HG02885 (cell line): ENCODE measurements around the gene ZNF641.
"Not testable (repeated sequence)": the region's sequence is repeated elsewhere in the genome, so short reads cannot be mapped to it uniquely, and the experiment has no call there.

Experiments used
- ATAC-seq: cut with Tn5 transposase; IDR thresholded peaks from one replicate; pipeline ENCODE4 v1.9.1; 2021; ENCODE audit warnings: mild to moderate bottlenecking; ENCODE audit not compliant: unreplicated experiment, poor library complexity

The ZNF641 gene

DNA sequence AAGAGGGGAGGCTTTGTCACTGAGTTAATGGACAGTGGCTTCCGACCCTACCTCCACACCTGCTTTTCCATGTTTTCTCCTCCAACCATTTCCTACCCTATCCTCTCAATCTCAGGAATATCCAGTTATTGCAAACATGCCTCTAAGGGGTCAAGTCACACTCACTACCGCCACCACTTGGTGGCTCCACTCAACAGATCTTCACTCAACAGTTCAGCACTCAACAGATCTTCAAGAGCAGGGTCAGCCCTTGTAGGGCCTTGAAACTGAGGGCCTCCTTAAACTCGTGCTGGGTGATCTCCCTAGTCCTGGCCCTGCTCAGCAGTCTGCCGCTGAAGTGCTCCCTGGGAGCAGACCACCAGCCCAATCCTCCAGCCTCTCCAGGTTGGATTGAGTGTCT is 14.2 kb downstream of the ZNF641 start:
- ATAC-seq, result no peak

DNA sequence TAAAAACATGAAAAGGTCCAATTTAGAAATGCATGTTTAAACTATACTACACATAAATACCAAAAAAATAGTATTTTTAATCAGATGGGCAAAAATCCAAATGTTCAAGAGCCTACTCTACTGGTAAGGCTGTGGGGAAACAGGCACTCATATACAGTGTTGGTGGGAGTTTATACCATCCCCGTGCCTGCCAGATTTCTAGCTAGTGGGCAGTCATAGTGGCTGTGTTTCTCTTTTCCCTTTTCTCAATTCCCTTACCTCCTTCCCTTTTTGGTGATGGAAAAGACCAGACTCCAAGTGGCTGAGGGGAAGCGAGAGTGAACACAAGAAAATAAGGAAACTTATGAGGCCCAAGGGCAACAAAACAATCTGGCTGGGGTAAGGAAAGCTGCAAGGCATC is 14.7 kb downstream of the ZNF641 start:
- ATAC-seq, result no peak

DNA sequence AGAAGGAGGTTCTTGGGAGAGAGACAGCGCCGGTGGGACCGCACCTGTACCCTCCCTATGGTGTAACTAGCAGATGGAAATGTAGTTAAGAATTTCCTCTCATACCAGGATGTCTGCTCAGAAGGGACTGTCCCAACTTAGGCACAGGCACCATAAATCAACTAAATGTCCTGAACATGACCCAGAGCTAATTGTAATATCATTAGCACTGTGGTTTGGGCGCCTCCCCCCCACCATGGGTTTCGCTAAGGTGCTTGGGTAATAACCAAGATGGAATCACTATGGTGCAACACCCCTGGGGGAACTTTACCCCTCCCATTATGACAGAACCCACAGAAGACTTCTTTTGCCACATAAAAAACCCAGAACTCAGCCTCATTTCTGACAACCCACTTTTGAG is 15.9 kb downstream of the ZNF641 start:
- no peak for ATAC-seq

DNA sequence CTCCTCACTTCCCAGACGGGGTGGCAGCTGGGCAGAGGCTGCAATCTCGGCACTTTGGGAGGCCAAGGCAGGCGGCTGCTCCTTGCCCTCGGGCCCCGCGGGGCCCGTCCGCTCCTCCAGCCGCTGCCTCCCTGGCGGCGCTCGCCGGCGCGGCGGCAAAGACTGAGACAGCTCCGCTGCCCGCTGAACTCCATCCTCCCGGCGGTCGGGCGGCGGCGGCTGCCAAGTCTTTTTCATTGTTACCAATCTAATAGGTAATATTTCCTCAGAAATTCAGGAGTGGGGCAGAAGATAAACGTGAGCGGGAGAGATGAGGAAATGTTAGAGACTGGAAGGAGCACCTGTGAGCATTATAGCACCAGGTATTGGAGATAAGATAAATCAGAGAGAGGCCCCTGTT is 17.0 kb downstream of the ZNF641 start:
- not testable (repeated sequence) for ATAC-seq

DNA sequence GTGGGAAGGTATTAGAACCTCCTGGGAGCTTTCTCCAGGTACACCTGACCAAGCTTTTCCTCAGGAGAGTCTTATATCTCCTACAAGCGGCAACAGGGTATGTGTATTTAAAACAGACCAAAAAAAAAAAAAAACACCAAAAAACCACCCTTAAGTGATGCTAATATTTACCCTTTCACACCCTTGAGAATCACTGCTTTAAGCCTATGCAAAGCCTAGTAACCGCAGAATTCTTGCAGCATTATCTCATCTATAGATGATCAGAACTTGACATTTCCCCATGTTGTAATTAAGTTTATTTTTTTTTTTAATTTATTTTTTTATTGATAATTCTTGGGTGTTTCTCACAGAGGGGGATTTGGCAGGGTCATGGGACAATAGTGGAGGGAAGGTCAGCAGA is 19.3 kb downstream of the ZNF641 start:
- ATAC-seq, result no peak

DNA sequence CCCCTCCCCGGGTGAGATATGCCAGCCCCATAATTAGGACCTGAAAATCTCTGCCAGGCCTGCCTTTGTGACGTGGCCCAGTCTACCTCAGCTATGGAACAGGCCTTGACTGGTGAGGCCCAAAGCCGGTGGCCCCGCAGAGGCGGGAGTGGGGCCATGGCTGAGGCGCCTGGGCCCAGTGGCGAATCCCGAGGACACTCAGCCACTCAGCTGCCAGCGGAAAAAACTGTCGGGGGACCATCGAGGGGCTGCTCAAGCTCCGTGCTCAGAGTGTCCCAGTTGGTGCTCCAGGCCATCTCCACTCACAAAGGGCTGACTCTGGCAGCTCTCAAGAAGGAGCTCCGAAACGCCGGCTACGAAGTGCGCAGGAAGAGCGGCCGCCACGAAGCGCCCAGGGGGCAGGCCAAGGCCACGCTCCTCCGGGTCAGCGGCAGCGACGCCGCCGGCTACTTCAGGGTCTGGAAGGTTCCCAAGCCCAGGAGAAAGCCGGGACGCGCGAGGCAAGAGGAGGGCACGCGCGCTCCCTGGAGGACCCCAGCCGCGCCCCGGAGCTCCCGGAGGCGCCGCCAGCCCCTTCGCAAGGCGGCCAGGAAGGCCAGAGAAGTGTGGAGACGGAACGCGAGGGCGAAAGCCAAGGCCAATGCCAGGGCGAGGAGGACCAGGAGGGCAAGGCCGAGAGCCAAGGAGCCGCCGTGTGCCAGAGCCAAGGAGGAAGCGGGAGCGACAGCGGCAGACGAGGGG is 21.4 kb downstream of the ZNF641 start:
- ATAC-seq, result no peak

DNA sequence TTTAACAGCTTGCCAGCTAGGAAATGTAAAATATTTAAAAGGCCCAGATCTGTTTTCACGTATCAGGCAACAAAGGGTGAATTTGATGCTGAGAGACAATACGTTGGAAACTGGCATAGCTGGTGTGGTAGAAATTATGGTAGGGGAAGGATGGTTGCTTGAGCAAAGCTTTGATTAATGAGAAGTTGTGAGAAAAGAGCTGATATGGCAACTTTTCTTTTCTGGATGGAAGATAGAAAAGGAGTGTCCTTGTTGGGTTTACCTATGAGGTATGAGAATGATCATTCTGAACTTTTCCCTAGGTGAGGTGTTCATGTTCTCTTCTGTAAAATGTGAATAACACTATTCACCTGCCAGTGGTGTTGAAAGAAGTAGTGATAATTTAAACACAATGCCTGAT is 34.2 kb downstream of the ZNF641 start:
- no peak for ATAC-seq

DNA sequence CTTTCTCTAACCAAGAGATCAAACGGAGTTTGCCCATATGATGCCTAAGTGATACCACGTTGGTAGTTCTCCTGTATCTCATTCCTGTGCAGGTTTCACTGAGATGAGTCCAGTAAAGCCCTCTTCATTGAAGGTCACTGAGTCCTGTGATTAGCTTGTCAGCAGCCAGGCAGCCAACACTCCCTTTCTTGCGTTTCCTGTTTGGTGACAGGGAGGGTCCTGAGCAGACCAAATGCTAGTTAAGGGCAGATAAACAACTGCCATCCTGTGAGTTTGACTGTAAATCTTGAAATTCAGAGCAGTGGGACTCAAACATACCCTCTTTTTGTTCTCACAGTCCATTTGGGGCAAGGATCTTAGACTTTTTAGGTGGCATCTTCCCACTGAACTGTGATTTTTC is 39.4 kb downstream of the ZNF641 start:
- no peak for ATAC-seq

DNA sequence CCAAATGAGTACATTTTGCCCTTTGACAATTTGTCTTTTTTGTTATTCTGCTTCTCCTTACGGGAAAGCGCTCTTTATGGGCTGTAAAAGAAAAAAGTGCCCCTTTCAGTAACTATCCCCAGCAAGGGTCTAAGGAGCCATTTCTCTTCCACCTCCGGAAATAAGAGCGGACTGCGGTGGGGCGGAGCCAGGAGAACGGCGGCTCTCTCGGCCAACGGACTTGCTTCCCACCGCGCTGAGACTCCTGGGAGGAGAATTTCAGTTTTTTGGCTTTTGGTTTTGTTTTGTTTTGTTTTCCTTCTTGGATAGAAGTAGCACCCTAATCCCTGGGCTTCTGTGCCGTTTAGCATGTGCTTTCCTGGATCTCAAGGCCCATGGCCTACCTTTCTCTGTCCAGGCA is 43.5 kb downstream of the ZNF641 start:
- ATAC-seq, result no peak

DNA sequence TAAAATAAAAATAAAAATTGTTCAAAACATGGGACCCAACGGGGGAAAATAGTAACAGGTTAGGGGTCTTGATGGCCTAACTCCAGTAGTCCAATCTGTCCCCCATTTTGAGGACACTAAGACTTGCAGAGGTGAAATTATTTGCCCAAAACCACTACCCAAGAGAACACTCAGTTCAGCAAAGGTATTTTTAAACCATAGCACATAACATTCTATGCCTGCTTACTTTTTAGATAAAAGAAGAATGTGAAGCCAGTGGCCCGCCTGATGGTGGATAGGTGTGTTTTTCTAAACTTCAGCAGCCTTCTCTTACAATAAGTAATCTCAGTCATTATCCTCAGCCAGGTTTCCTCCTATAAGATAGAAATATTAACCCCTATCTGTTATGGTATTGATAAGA is 45.5 kb downstream of the ZNF641 start:
- no peak for ATAC-seq

DNA sequence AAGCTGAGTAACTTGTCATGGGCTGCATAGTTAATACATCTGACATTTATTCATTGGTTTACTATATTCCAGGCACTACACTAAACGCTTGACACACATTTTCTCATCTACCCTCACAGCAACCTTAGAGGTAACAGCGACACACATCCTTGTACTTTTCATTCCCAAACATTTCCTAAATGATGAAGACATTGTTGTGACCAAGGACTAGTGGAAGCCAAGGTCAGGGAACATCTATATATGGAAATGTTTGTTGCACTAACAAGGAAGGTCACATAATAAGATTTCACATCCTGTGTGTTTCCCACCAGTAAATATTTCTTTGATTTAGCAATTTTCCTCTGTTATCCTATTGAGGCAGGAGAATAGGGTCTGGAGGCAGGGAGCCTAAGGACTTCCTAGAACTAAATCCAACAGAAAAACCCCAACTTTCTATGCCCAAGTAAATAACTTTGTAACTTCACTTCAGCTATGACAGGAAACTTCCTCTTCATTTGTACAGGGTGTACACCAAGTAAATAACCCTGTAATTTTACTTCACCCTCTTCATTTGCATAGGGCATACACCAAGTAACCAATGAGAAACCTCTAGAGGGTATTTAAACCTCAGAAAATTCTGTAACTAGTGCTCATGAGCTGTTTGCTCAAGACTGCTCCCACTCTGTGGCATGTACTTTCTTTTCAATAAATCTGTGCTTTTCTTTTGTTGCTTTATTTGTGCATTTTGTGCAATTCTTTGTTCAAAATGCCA is 48.4 kb downstream of the ZNF641 start:
- no peak for ATAC-seq

DNA sequence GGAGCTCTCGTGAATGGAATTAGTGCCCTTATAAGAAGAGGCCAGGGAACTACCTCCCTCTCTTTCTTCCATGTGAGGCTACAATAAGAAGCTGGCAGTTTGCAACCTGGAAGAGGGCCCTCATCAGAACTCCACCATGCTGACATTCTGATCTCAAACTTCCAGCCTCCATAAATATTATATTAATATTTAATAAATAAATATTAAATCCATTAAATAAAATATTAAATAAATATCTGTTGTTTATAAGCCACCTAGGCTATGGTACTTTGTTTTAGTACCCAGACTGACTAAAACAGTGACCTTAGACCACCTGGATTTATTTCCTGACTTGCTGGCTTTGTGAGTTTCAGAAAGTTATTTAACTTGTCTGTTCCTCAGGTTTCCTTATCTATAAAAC is 49.9 kb downstream of the ZNF641 start:
- ATAC-seq, result no peak

DNA sequence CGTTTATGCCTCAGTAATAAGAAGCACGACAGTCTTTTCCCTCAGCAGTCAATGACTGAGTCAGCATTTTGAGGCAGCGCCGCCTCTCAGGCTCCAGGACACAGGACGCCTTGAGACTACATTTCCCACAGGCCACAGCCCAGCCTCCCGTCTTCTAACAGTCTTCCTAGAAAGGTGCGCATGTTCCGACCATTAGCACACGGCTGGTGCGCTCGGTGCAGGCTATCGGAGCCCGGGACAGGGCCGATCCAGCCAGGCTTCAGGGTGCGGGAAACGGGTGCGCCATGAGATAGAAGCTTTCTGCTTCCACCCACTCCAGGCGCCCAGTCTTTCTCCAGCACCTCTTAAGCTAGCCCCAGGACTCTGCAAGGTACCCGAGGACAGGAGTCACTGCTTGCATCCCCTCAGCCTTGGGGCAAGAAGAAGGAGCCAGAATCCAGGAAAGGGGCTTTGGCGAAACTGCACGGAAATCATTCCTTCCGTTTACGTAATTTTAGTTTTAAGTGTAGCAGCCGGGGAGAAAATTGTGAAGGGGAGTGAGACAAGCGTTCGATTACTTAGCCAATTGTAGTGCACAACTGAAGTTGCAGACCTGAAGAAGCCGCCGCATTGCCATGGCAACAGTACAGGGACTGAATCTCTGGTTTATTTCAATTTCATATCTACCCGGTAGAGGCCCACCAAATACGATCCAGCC is 54.0 kb downstream of the ZNF641 start:
- no peak for ATAC-seq

DNA sequence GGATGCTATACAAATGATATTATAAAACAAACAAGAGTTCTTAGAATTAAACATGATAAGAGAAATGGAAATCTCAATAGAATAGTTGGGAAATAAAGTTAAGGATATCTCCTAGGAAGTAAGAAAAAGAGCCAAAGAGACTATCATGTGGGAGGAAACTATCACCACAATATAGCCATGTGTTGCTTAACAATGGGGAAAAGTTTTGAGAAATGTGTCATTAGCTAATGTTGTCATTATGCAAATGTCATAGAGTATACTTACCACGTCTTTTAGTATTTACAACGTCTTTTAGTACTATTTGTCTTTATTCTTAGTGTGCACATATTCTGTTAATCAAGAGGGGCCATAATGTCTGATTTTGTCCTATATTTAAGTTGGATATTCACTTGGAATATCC is 58.7 kb downstream of the ZNF641 start:
- no peak for ATAC-seq

DNA sequence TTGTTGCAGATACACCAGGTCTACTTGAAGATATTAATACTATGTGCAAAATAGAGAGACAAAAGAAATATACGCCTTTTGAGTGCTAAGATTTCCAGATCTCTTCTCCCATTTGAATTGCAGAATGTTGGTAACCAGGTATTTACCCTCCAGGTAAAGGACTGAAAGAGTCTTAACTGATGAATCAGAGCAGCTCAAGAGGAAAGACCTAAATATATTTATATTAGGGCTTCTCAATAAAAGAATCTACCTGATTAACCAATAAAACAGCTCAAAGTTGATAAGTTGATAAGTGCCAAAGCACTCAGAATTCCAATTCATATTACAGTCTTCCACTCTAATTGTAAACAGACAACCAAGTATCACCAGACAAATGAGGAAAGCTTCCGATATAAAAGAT is 59.2 kb downstream of the ZNF641 start:
- no peak for ATAC-seq

DNA sequence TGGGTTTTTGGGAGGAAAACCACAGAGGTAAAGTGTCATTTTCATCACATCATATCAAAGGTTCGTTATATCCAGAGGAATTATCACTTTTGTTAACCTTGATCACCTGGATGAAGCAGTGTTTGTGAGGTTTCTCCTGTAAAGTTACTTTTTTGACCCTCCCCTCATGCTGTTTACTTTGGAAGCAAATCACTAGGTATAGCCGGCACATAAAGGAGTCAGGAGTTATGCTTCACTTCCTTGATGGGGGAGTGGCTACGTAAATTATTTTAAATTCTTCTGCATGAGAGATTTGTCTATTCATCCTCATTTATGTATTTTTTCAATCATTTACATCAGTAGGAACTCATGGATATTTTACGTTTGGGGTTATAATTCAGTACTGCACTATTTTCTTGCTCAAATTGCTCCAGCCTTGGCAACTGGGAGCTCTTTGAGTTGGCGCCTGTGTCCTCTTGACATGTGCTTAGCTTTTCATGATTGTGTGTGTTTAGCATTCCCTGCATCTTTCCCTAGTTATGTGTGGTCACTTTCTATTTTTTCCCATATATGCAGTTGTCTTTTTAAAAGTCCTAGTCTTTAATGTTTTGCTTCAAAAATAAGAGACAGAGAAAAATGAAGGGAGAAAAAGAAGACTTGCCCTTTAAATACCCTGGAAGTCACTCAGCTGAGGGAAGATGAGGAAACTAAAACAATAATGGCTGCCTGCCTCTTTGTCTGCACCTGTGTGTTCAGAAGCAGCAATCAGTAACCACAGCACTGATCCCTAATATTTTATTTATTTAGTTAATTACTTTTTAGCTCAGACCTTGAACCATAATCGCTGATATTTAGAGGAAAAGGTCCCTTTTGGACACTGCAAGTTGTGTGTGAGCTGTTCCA is 62.1 kb downstream of the ZNF641 start:
- no peak for ATAC-seq
